MM.1S (cell line): ENCODE data around the gene WDR31.

Source experiments
- EZH2 ChIP-seq: fragments of 300-600 bp; sonication (generic); optimal IDR thresholded peaks from 2 replicates; pipeline ENCODE3; 2017; ENCODE audit warnings: low read depth, mild to moderate bottlenecking, antibody characterized with exemption, low read length, mixed read lengths
- TF ChIP-seq, protein P1 (sequence below): fragments of 300-600 bp; sonication (generic); IDR thresholded peaks from 2 replicates; pipeline ENCODE4 v1.5.1; 2016; ENCODE audit warnings: antibody characterized with exemption, low read length, mixed read lengths

DNA sequence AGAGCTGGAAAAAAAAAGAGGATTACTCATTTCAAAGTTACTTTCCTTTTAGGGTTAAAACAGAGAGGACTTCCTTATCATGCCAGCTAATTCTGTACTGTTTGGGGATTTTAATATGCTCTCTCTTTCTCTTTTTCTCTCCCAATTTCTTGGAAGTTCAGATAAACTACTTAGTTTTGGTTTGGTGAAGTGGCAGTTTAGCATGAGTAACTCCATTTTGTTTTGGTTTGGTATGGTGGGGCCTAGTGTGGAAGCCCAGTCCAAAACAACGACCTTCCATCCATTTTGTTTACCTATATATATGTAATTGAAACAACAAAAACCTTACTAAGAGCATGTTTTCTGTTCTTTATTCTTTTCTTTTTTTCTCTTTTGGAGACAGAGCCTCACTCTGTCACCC is 5.6 kb upstream of the WDR31 start:
- TF ChIP-seq, protein P1, sequence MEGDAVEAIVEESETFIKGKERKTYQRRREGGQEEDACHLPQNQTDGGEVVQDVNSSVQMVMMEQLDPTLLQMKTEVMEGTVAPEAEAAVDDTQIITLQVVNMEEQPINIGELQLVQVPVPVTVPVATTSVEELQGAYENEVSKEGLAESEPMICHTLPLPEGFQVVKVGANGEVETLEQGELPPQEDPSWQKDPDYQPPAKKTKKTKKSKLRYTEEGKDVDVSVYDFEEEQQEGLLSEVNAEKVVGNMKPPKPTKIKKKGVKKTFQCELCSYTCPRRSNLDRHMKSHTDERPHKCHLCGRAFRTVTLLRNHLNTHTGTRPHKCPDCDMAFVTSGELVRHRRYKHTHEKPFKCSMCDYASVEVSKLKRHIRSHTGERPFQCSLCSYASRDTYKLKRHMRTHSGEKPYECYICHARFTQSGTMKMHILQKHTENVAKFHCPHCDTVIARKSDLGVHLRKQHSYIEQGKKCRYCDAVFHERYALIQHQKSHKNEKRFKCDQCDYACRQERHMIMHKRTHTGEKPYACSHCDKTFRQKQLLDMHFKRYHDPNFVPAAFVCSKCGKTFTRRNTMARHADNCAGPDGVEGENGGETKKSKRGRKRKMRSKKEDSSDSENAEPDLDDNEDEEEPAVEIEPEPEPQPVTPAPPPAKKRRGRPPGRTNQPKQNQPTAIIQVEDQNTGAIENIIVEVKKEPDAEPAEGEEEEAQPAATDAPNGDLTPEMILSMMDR: no peak
- no peak for TF ChIP-seq EZH2
